NCI-H187 (cell line): ENCODE results near the gene MT1HL1.

Source experiments
- DNase-seq, 2 experiments: peaks; one replicate each; lab custom pipeline; 2025; lab: John Stamatoyannopoulos, UW

Gene MT1HL1

DNA sequence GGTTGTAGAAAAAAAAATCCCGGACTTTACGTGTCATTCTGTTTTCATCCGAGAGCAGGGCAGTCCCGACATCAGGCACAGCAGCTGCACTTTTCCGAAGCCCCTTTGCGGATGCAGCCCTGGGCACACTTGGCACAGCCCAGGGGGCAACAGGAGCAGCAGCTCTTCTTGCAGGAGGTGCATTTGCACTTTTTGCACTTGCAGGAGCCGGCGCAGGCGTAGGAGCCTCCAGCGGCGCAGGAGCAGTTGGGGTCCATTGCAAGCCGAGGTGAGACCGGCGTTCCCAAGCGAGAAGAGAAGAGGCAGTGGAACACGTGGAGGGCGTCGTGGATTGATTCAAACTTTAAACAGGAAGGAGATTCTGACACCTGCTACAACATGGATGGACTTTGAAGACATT, at the start of gene MT1HL1:
Gene MT1HL1, minus strand, starts transcription at position 326 of the 400 bp plus-strand sequence. Its CDS starts 69 bp downstream, at position 257.
- DNase-seq = no peak

- no peak for DNase-seq
Measured at GRCh38 chr1:237050915-237051314, 46.7 kb upstream of the MT1HL1 start.

DNA sequence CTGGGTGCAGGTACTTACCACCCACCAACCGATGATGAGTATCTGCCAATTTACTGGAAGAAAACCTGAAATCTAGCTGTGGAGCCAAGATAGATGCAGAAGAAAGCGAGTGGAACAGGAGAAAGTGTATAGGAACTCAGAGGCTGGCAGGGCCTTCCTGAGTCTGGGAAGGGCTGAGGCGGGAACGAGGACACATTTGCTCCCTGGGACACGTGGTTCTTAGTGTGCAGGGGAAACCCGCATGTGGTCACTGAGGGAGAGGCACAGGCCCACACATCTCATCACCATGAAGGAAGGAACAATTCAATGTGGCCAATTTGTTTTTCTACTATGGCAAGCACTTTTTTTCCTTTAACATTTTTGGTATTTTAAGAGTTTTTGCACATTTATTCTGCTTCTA, 45.9 kb upstream of the MT1HL1 start:
- DNase-seq = no peak

DNA sequence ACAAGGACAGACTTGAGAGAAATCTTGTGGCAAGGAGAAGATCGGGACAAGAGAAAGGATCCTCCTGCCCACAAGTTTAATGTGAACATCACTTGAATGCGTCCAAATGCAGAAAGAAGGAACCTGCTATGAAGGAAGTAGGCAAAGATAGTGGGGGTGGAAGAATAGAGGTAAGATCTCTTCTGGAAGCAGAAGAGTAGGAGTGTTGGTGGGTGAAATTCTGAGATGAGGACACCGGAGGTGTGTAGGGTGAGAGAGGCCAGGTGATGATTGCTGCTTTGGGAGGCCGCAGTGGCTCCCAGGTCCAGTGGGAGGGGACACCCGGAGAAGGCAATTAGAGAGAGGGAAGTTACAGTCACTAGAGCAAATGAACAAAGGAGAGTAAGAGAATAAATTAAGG, 44.6 kb upstream of the MT1HL1 start:
- DNase-seq = no peak

GRCh38 chr1:237045278-237046016, 41.2 kb upstream of the MT1HL1 start:
- no peak for DNase-seq

DNA sequence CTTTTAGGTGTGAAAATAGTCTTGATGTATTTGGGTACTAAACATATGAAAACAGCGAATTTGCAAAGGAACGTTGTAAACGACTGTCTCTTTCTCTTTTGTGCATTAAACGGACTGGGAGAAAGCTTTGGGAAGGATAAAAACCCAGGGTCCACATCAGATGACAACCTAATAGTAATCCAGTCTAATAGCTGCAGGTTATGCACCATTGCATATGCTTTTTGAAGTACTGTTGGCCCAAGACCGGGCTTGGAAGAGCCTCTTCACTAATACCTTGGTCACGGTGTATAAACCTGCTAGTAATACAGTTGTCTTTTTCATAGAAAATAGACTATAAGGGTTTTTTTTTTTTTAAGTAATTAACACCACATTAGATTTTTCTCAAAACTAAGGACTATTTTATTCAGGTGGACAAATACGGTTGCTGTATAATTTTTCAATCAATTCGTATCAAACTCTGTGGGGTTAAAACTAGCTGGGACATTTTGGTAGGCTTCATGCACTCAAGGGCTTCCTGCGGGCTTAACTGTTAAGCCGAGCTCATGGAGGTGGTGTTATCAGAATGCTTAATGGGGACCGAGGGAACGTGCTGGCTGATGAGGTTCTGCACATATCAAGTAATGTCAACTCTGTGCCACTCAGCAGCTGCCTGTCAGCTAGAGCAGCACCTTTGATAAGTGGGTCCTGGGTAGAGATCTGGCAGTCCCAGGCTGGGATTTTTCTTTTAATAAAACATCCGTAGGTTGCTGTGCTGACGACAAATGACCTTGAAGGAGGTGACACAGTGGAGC, 39.8 kb upstream of the MT1HL1 start:
- no peak for DNase-seq

- DNase-seq = no peak
Measured at GRCh38 chr1:237042892-237043576, 38.8 kb upstream of the MT1HL1 start.

DNA sequence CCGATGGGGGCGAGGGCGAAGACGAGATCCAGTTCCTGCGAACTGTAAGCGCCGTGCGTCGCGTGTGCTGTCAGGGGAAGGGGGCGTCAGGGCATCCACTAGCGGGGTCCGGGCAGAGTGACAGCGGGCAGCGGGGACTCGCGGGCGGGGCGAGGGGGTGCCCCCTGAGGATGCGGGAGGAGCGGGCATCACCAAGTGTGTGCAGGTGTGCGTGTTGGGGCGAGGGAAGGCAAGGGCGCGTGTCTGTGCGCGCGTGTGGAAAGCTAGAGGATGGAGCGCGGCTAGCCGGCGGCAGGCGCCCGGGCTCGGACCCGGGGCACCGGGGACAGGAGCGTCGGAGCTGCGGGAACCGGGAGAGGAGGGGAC, 38.3 kb upstream of the MT1HL1 start:
- no peak for DNase-seq

- no peak for DNase-seq
Measured at GRCh38 chr1:237041795-237042525, 37.7 kb upstream of the MT1HL1 start, which contains the start of gene RYR2. Gene RYR2 (plus strand): TSS chr1:237042184. CDS start chr1:237042522, 338 bp downstream.

GRCh38 chr1:237041461-237041794, 37.2 kb upstream of the MT1HL1 start:
- DNase-seq = no peak

- DNase-seq = no peak
Measured at GRCh38 chr1:237040823-237041222, 36.6 kb upstream of the MT1HL1 start.

- no peak for DNase-seq
Measured at GRCh38 chr1:237038211-237038610, 34.0 kb upstream of the MT1HL1 start.

DNA sequence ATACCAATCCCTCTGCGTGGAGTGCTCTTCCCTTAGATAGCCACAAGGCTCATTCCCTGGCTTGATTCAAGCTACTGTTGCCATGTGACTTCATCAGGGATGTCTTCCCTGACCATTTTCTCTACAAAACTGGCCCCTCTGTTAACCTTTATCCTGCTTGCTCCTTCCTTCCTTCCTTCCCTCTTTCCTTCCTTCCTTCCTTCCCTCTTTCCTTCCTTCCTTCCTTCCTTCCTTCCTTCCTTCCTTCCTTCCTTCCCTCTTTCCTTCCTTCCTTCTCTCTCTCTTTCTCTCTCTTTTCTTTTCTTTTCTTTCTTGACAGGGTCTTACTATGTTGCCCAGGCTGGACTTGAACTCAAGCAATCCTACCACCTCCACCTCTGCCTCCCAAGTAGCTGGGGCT, 31.5 kb upstream of the MT1HL1 start:
- no peak for DNase-seq

DNA sequence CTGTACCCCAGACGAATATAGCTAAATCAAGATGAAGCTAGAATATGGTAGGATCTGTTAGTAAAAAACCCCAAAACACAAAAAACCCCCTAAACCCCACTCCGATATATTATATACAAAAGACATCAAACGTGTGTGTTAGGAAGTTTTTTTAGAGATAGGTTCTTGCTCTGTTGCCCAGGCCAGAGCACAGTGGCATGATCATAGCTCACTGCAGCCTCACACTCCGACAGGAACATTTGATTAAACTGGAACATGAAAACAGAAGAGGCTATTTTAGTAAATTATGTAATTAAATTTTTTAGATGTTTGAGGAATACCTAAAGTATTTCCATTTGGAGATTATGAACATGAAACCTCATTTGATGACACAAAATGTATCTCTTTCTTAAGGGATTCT, 29.6 kb upstream of the MT1HL1 start:
- no peak for DNase-seq

GRCh38 chr1:237033061-237033460, 28.8 kb upstream of the MT1HL1 start:
- no peak for DNase-seq

- DNase-seq = no peak
Measured at GRCh38 chr1:237032029-237032428, 27.8 kb upstream of the MT1HL1 start.

DNA sequence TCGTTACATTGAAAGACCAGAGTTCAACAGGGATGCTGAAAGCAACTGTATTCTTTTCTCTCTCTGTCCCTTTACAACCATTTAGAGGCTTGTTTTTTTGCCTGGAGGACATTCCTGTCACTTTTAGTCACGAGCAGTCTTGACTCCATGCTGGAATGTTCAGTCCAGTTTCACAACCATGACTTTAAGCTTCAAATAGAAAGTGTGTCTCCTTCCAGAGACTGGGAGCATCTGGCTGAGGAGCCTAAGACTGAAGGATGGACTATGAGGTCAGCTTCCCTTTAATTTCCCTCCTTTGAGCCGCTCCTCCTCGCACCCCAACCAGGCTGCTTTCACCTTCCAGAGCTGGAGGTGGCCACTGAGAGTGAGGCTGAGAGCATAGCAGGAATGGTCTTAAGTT, 27.2 kb upstream of the MT1HL1 start:
- no peak for DNase-seq

DNA sequence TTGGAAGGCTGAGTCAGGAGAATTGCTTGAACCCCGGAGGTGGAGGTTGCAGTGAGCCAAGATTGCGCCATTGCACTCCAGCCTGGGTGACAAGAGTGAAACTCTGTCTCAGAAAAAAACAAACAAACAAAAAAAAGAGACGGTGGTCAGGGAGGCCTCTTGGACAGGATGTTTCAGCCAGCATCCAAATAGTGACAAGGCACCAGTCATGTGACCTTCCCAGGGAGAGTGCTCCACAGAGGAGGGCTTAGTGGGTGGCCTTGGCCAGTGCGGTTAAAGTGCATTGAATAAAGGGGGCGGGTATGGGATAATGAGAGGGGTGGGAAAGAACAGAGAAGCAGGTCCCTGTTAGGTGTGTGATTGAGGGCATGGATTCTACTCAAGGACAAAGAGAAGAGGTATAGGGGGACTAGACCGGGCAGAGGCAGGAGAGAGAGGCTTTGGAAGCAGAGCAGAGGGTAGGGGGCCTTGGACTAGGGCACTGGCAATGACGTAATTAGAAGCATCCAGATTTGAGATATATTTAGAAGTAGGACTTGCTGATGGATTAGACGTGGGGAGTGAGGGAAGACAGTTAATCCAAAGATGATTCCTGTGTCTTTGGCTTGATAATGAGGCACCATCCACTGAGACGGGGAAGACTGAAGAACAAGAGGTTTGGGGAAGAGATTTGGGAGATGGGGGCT, 25.8 kb upstream of the MT1HL1 start:
- DNase-seq = no peak

- no peak for DNase-seq
Measured at GRCh38 chr1:237029240-237029639, 25.0 kb upstream of the MT1HL1 start.

DNA sequence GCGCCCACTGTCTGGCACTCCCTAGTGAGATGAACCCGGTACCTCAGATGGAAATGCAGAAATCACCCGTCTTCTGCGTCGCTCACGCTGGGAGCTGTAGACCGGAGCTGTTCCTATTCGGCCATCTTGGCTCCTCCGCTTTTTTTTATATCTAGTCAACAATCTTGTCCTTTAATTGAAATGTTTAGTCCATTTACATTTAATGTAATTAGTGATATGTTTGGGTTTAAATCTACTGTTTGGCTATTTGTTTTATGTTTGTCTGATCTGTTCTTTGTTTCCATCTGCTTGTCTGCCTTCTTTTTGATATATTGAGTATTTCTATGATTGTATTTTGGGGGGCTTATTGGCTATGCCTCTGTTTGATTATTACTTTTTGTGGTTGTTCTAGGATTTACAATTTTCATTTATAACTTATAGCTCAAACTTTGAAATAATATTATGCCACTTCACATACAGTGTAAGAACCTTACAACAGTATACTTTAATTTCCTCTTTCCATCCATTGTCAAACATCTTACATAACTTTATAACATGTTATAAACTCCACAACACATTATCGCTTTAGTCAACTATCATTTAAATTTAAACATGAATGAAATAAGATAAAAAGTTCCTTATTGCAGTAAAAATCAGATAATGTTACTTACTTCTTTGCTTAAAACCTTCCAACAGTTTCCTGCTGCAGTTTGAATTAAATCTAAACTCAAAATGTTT, 21.3 kb upstream of the MT1HL1 start:
- no peak for DNase-seq

DNA sequence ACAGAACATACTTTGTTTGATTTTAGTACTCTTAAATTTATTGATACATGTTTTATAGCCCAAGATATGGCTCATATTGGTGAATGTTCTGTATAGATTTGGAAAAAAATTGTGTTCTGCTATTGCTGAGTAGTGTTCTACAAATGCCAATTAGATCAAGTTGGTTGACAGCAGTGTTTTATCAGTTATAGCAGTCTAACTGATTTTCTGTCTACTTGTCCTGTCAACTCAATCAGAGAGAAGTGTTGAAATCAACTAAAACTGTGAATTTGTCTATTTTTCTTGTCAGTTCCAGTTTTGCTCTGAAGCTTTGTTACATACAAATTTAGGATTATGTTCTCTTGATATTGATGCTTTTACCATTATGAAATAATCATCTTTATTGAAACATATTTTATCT, 14.7 kb upstream of the MT1HL1 start:
- no peak for DNase-seq
